IPS-18c (cell line): ENCODE data around the gene RALGPS1.

Experiments used
- H3K4me3 ChIP-seq: 2 replicates; pipeline ENCODE4 v1.7.0; 2013; ENCODE audit warnings: low read depth, mild to moderate bottlenecking, low read length, moderate library complexity; ENCODE audit not compliant: insufficient read depth
- H3K9me3 ChIP-seq: one replicate; pipeline ENCODE4 v1.6.1; 2013; ENCODE audit warnings: mild to moderate bottlenecking, low read length, moderate library complexity; ENCODE audit not compliant: control insufficient read depth, insufficient read depth

The RALGPS1 gene

DNA sequence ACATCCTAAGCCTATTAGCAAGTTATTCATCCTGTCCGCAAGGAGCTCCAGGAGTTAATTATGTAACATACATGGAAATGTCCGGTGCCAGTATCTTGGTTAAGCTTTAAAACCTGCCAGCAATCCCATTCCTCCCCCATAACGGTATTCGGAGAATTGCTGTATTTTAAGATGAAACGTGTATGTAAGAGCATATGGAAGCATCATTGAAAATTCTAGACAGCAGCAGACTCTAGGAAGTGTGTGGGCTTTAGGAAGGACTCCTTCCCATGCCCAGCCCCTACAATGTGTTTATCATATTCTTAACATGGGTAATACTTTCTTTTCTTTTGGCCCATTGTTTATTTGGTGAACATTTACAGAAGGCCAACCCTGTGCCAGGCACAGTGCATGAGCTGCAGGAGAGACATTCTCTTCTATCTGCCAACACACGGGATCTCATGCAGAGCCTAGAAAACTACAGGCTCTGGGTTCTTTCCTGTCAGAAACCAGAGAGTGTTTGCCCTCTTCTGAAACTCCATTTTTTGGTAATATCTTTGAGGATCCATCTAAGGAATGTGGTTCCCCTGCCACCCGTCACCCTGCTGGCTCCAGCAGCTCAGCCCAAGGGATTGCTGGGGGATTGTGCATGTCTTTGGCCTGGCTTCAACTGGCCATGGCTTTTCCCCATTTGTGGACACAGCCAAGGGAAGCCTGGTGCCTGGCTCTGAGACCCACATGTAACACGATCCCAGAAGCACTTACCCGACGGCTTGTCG lies 192.8 kb downstream of the RALGPS1 start:
- Histone ChIP-seq H3K4me3 (no peak overlapping the region), H3K9me3 (peaks cover 2% of the 10 kb centered on the region)

DNA sequence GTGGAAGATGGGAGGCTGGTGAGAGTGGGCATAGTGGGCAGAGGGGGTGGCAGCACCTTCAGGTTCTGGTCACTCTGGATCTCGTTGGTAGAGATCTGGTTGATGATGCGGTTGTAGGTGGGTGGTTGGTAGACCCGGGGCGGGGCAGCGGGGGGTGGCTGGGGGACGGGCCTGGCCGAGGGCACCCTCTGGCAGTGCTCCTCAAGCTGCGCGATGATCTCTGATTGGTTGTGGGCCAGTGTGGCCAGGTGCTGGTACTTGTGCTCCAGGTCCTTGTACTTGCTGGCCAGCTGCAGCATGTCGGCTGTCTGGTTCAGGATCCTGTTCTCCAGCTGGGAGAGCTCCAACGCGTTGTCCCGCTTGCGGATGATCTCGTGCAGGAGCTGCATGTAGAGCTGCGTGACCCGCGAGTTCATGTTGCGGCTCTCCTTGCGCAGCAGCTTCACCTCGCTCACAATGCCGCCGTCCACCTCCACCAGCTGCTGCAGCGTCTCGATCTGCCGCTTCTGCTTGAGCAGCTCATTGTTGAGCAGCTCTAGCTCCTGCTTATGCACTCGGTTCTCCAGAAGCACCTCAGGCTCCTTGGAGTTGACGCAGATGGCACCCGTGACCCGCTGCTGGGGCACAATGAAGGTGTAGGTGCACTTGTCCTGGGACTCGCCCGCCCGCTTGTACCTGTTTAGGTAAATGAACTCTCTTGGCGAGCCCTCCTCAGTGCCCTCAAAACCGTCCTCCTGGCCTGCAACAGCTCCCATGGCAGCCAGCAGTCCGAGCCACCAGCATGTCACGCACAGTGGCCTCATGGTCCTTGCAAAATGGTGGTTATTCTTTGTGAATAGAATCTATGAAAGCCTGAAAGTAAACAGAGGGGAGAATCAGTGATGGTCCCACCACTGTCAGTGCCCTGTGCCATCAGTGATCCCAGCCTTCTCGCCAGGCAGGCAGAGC lies 193.6 kb downstream of the RALGPS1 start:
- H3K4me3 ChIP-seq: no peak overlapping the region

DNA sequence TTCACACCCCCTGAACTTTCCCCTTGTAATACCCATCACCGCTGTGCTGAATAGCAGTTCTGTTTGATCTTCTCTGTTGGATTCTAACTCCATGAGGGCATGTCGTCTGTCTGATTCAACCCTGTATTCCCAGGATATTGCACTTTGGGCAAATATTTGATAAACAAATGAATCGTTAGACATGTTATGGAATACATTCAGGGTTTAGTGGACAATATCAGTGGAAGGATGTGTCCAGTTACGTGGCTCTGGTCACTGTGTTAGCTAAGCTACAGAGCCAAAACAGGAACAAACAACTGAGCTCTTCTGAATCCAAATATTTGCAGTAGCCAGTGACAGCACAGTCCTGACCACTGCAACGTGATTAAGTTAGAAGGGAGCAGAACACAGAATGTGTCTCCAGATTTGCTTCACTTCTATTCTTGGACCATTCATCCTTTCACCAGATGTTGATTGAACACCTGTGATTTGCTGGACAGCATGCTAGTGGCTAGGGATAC lies 194.7 kb downstream of the RALGPS1 start:
- Histone ChIP-seq H3K9me3 (peaks cover 2% of the 10 kb centered on the region), H3K4me3 (no peak overlapping the region)

More for the DNA sequence above, 193.6 kb downstream of the RALGPS1 start:
- peaks cover 2% of the 10 kb centered on the region for H3K9me3 ChIP-seq

GRCh38 chr9:127112056-127112455 lies 197.5 kb downstream of the RALGPS1 start:
- H3K4me3 ChIP-seq: no peak overlapping the region

DNA sequence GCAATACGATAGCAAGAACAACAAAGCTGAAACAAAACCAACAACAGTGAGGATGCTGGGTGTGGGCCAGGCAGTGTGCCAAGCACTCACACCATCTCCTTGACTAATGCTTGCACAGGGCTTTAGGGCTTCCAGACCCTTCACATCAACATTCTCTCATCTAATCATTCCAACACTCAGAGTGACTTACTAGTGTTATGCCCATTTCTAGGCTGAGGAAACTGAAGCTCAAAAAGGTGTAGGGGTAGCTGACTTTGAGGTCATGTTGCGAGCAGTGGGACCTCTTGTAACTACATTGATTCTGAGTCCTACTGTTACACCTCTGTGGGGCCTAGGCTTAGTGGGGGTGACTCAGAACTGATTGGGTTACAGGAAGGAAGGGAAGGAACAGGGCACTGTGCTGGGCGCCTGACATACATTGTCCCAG lies 198.2 kb downstream of the RALGPS1 start:
- peaks cover 2% of the 10 kb centered on the region for H3K9me3 ChIP-seq
- no peak overlapping the region for H3K4me3 ChIP-seq

More at GRCh38 chr9:127112056-127112455, 197.5 kb downstream of the RALGPS1 start:
- peaks cover 2% of the 10 kb centered on the region for H3K9me3 ChIP-seq

DNA sequence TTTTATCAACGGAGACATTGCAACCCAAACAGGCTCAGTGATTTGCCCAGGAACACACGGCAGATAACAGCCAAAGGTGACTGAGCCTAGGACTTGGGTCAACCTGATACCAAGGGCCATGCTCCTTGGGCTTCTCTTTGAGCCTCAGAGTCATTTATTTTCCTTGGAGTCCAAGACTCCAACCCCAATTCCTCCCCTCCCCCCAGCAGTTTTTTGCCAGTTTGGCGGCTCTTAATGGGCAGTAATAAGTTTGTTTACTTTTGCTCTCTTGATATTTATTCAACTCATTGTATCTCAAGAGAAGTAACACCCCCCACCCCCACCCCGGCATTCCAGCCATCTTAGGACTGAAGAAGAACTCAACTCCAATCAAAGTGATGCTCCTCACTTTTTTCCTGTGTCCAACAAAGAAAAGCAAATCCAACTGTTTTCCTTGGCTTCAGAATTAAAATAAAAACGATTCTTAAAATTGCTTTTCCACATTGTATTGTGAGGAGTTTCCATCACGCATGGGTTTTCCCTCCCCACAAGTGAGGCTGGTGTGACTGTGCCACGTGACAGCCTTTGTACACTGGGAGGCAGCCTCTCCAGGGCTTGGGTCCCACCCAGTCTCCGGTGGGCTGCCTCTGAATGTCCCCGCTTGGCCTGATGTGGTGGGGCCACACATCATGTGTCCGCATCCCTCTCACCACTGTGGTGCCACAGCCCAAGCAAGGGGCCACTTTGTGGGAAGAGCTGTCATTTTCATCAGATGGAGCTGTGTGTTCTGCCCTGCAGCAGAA lies 198.8 kb downstream of the RALGPS1 start:
- H3K9me3 ChIP-seq: peaks cover 2% of the 10 kb centered on the region
- H3K4me3 ChIP-seq: no peak overlapping the region

GRCh38 chr9:127114606-127115005 lies 200.0 kb downstream of the RALGPS1 start:
- no peak overlapping the region for H3K4me3 ChIP-seq

DNA sequence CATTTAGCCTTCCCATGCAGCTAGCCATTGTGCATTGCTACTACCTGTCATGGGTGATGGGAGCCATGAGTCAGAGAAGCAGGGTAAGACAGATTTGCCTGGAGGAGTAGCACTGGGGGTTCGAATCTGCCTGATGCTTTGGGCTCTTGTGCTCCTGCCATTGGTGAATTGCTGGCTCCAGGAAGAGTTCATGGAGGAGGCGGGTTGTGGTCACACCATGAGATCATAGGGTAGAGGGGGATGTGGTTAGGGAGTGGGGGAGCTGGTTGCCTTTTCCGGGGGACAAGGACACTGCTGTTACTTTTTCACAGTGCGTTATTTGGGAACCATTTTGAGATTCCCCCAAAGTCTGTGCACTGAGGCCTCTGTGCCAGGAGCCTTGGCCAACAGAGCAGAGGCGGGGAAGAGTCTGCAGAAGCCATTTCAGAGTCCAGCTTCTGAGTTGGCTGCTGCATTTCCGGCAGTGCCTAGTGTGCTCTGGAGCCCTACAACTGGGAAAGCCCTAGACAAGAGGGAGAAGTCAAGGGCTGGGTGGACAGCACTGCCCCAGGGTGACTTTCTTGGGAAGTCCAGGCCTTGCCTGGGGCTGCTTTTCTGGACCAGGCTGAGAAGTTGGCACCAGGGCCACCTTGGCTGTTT lies 201.6 kb downstream of the RALGPS1 start:
- H3K9me3 ChIP-seq: no peaks in the 10 kb centered on the region
- H3K4me3 ChIP-seq: no peak overlapping the region

More at GRCh38 chr9:127114606-127115005, 200.0 kb downstream of the RALGPS1 start:
- H3K9me3 ChIP-seq: peaks cover 2% of the 10 kb centered on the region

DNA sequence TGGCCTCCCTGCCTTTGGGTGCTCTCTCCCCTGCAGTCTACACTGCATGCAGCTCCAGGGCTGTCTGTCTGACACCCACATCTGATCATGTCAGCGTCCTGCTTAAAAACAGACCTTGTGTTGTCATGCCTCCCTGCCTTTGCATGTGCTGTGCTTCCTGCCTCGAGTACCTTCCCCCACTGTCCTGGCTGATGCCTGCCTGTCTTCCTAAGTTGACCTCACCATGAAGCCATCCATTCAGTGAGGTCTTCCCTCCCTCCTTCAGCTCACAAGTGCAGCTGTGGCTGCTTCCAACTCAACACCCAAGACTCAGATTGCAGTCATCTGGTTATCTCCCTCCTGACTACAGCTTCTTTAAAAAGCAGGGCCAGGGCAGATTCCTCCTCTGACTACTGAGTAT lies 202.4 kb downstream of the RALGPS1 start:
- Histone ChIP-seq H3K4me3 (no peak overlapping the region), H3K9me3 (no peaks in the 10 kb centered on the region)

DNA sequence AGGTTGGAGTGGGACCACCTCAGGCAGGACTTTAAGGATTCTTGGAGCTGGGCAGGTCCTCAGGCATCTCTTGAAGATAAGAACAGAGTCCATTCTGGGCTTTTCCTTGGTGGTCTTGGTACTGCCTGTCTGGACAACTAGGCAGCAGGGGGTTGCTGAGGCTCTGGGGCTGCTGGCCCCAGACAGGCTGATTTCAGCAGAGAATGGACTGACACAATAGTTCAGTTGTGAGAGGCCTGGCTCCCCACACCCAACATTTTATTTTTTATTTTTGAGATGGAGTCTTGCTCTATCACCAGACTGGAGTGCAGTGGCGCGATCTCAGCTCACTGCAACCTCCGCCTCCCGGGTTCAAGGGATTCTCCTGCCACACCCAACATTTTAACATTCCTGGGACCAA lies 203.2 kb downstream of the RALGPS1 start:
- no peak overlapping the region for H3K4me3 ChIP-seq
- no peaks in the 10 kb centered on the region for H3K9me3 ChIP-seq

DNA sequence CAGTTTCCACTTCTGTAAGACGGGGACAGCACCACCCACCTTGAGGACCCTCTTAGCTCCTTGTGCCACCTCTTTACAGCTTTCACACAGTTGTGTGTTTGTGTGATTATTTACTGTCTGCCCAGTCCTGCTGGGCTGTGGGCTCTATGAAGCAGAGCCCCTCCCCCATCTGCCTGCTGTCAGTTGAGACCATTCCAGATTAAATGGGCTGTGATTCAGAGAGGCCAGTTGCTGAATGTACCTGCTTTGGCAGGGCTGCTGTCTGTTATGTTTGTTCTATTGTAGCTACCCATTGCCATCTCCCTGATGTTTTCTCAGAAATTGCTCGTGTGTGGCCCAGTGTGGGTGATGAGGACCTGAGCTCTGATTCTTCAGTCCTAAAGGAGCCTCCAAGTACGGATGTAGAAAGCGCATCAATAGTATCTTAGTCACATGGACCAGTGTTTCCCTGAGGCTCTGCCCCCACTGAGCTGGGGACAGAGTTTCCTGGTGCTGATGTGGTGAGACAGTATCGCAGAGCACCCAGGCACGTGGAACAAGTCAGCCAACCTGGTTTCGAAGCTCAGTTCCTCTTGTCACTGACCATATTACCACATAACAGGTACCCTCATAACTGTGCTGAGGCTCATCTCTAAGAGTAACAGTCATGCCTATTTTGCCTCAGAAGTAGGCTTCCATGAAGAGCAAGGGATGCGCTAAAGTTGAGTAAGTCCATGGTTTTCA lies 204.2 kb downstream of the RALGPS1 start:
- H3K4me3 ChIP-seq: no peak overlapping the region
- H3K9me3 ChIP-seq: no peaks in the 10 kb centered on the region

GRCh38 chr9:127119320-127119709 lies 204.7 kb downstream of the RALGPS1 start:
- Histone ChIP-seq H3K4me3 (no peak overlapping the region), H3K9me3 (no peaks in the 10 kb centered on the region)

- Histone ChIP-seq H3K9me3 (no peaks in the 10 kb centered on the region), H3K4me3 (peak overlapping the region; percentile 67)
Measured at GRCh38 chr9:127121628-127122175, 207.1 kb downstream of the RALGPS1 start.

DNA sequence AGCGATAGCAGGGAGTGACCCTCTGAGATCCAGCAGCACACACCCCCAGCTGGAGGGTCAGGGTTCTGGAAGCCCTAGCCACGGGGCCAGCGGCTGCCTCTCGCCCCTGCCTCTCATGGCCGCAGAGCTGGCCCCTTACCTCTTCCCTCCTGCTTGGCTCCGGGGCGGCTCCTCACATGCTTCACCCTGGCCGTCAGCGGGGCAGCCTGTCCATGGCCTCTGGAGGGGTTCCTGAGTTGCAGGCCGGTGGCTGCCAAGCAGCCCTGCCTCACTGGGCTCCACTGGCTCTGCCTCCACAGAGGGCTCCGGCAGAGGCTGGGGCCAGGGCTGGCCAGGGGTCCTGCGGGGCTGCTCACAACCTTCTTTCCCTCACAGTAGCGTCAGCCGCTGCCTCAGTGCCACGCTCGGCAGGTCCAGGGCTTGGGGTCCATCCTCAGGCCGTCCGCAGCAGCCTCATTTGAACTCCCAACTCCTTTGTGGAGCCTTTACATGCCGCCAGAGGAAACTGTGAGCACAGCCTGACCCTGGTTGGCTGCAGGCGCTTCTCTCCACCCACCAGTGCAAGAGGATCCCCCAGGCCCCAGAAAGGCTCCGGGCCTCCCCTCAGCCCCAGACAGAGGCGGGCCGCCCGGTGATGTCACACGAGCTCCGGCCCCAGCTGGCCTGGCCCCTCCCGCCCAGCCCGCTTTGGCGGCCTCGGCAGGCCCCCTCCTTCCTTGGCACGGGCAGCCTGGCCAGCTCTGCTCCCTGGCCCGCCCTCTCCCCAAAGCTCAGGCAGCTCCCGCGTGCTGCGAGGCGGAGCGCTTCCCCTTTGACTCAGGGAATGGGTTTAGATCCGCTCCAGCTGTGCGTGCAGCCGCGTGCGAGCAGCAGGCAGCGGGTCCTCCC lies 207.8 kb downstream of the RALGPS1 start, which contains the start of gene ANGPTL2:
ANGPTL2 (minus strand) TSS at position 460 of the 888 bp plus-strand sequence. CDS start 13,904 bp downstream, outside the sequence.
- Histone ChIP-seq H3K9me3 (no peaks in the 10 kb centered on the region), H3K4me3 (peak within 1 kb of the TSS; percentile 67)
